Sigmoid colon (tissue), 4 donors: Measurements from ENCODE around the gene CD200R1.

Source experiments
- EP300 ChIP-seq, 4 donors: sonication (generic); formaldehyde crosslinking; IDR thresholded peaks; one replicate each; pipeline ENCODE4 v1.6.1; 2017; ENCODE audit warnings: antibody characterized with exemption in 4 of 4
- POLR2A ChIP-seq, 2 donors: fragments of 450-650 bp; IDR thresholded peaks; one replicate each; pipeline ENCODE4 v1.6.1; 2016; ENCODE audit warnings: antibody characterized with exemption in 2 of 2, mild to moderate bottlenecking in 2 of 2, moderate library complexity in 2 of 2
- TF ChIP-seq, protein P1 (sequence below), 4 experiments: fragments of 450-650 bp in 3 of 4; fragments of 200-600 bp in 1 of 4; IDR thresholded peaks; one replicate each; pipeline ENCODE4 v1.5.1; 2016 to 2019; ENCODE audit warnings: antibody characterized with exemption in 4 of 4, mild to moderate bottlenecking in 3 of 4, moderate library complexity in 2 of 4

DNA sequence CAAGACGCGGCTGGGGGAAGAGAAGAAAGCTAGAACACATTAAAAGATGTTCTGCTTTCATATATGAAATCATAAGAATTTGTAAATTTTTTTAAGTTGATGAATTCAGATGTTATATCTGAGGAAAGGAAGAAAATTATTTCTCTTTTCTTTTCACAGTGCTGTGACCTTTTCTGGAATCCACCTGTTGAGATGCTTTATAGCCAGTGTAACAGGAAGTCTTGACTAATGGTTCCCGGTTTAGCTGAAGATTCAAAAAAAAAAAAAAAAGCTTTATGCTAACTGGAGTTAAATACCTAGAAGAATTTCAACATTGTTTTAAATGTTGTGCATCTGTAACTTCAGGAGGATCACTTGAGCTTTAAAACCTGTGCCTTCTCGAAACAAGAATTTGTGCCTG lies 25.8 kb upstream of the CD200R1 start:
- TF ChIP-seq, protein P1, sequence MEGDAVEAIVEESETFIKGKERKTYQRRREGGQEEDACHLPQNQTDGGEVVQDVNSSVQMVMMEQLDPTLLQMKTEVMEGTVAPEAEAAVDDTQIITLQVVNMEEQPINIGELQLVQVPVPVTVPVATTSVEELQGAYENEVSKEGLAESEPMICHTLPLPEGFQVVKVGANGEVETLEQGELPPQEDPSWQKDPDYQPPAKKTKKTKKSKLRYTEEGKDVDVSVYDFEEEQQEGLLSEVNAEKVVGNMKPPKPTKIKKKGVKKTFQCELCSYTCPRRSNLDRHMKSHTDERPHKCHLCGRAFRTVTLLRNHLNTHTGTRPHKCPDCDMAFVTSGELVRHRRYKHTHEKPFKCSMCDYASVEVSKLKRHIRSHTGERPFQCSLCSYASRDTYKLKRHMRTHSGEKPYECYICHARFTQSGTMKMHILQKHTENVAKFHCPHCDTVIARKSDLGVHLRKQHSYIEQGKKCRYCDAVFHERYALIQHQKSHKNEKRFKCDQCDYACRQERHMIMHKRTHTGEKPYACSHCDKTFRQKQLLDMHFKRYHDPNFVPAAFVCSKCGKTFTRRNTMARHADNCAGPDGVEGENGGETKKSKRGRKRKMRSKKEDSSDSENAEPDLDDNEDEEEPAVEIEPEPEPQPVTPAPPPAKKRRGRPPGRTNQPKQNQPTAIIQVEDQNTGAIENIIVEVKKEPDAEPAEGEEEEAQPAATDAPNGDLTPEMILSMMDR (IDR thresholded peaks at IDR 0.05): no peak
- TF ChIP-seq POLR2A (IDR thresholded peaks at IDR 0.05) (no peak), EP300 (IDR thresholded peaks at IDR 0.05) (no peak)
